SU-DHL-6 (cell line): ENCODE measurements around the gene KCNQ1OT1.

ENCODE experiments used
- EZH2phosphoT487 ChIP-seq: fragments of 200-600 bp; sonication (generic), shearing (Covaris generic); conservative IDR thresholded peaks from 2 replicates; pipeline ENCODE4 v1.6.1; 2018; ENCODE audit warnings: mild to moderate bottlenecking, antibody characterized with exemption, low read length, moderate library complexity, mixed read lengths
- TF ChIP-seq, protein P1 (sequence below): fragments of 200-600 bp; sonication (generic); IDR thresholded peaks from one replicate; pipeline ENCODE4 v1.5.1; 2017; ENCODE audit warnings: antibody characterized with exemption, mild to moderate bottlenecking, low read length, moderate library complexity; ENCODE audit not compliant: insufficient read depth, poor library complexity, severe bottlenecking

DNA sequence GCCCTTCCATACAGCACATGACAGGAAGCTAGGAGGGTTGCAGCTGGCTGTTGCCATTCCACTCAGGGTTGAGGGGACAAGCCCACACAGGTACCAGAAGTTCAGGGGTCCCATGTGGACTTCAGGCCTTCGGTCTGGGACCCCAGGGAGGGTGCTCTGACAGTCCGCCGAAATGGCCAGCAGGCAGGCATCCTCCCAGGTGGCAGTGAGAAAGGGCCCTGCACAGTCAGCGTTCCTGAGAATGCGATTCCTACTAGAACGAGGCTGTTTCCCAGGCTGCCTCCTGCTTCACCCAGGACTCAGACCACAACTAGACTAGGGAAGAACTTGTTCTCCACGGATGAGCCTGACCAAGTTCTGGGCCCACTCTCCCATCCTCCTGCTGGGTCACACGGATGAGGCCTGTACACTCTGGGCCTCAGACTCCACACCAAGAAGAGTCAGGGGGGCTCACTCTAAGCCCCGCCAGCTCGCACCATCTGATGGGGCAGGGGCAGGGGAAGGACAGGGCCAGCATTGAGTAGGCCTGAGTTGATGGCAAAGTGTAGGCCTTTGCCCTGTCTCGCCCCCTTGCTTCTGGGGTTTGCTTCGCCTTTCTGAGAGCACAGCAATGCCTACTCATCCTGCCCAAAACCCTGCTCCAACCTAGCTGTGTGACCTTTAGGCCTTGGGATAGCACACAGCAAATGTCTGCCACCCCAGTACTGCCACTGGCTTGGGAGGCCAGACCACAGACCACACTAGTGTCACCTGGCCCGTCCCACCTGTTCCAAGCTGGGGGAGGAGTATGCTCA lies 14.0 kb downstream of the KCNQ1OT1 start:
- TF ChIP-seq, protein P1, sequence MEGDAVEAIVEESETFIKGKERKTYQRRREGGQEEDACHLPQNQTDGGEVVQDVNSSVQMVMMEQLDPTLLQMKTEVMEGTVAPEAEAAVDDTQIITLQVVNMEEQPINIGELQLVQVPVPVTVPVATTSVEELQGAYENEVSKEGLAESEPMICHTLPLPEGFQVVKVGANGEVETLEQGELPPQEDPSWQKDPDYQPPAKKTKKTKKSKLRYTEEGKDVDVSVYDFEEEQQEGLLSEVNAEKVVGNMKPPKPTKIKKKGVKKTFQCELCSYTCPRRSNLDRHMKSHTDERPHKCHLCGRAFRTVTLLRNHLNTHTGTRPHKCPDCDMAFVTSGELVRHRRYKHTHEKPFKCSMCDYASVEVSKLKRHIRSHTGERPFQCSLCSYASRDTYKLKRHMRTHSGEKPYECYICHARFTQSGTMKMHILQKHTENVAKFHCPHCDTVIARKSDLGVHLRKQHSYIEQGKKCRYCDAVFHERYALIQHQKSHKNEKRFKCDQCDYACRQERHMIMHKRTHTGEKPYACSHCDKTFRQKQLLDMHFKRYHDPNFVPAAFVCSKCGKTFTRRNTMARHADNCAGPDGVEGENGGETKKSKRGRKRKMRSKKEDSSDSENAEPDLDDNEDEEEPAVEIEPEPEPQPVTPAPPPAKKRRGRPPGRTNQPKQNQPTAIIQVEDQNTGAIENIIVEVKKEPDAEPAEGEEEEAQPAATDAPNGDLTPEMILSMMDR: no peak
- no peak for TF ChIP-seq EZH2phosphoT487
